ENCODE measurements around the gene ANO1. TPM values are rescaled to one million over a fixed set of nuclear protein-coding genes. Genes with fewer than 3 reads are reported as not detected.

The ANO1 gene
- total RNA-seq, 1 experiment from 2014 or later = 41.7 TPM

DNA sequence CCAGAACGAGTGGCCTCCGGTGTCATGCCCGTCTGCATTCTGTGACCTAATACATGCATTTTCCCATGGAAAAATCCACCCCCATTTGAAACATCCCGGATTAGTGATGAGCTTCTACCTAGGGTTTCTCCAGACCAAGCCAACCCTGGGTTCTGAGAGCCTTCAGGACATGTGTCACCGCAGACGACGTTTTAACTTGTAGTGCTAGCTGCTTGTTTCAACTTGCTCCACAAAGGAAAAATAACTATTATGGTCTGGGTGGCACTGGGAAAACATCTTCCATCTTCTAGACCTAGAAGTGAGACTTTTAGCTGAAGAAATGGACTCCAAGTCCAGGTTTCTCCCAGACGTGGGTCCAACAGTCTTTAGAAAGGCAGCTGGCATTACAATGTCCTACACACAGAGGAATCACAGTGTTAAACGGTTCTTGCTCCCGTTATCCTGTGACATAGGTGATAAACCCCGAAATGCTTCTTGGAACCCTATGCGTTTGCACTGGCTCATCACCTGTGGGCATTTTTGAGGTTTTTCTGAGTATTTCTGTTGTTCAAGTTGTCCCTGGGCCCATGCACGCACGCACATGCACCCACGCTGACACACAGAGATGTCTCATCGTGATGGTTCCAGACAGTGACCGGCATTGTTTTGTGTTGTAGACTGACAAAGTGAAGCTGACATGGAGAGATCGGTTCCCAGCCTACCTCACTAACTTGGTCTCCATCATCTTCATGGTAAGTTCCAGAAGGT is 78.3 kb downstream of the ANO1 start:
- H3K36me3 ChIP-seq (ENCODE audit: control insufficient read depth in 1 of 2, insufficient read depth in 2 of 2, low read length in 2 of 2) = peaks cover 0 to 11% of the 10 kb centered on the region in 2 experiments; a peak in 1 of 4 replicates
- TF ChIP-seq SIN3A (IDR thresholded peaks at IDR 0.05; ENCODE audit: low read depth) (no peak), CBX3 (IDR thresholded peaks at IDR 0.05; ENCODE audit: low read depth) (no peak), JUND (IDR thresholded peaks at IDR 0.05) (no peak), ELF1 (IDR thresholded peaks at IDR 0.05; ENCODE audit: borderline replicate concordance, low read depth) (no peak), ZFX (IDR thresholded peaks at IDR 0.05) (no peak)
- TF ChIP-seq, protein P1, sequence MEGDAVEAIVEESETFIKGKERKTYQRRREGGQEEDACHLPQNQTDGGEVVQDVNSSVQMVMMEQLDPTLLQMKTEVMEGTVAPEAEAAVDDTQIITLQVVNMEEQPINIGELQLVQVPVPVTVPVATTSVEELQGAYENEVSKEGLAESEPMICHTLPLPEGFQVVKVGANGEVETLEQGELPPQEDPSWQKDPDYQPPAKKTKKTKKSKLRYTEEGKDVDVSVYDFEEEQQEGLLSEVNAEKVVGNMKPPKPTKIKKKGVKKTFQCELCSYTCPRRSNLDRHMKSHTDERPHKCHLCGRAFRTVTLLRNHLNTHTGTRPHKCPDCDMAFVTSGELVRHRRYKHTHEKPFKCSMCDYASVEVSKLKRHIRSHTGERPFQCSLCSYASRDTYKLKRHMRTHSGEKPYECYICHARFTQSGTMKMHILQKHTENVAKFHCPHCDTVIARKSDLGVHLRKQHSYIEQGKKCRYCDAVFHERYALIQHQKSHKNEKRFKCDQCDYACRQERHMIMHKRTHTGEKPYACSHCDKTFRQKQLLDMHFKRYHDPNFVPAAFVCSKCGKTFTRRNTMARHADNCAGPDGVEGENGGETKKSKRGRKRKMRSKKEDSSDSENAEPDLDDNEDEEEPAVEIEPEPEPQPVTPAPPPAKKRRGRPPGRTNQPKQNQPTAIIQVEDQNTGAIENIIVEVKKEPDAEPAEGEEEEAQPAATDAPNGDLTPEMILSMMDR (IDR thresholded peaks at IDR 0.05 in 2 of 3, conservative IDR thresholded peaks at IDR 0.05 in 1 of 3; ENCODE audit: borderline replicate concordance in 1 of 3, insufficient read depth in 1 of 3, low read depth in 2 of 3, low read length in 2 of 3) = no peak
- POLR2A ChIA-PET = no interaction called here
- BruUV-seq (replicated peaks) = no TSS peak
- H3K27me3 ChIP-seq (ENCODE audit: insufficient read depth, low read length) = no peaks in the 10 kb centered on the region
- no peak overlapping the region for H2AFZ ChIP-seq (ENCODE audit: low read depth, low read length, poor library complexity, severe bottlenecking)
- RAD21 ChIA-PET (ENCODE audit: low non-redundant PET in 1 of 2, low total read pairs in 2 of 2, uncharacterized antibody in 2 of 2, unreplicated experiment in 2 of 2) = no interaction called here
- no peaks in the 10 kb centered on the region for H3K9me3 ChIP-seq (ENCODE audit: control insufficient read depth in 1 of 2, insufficient read depth in 1 of 2, low read depth in 1 of 2, low read length in 2 of 2)
- CTCF ChIA-PET = no interaction called here
- H3K4me3 ChIP-seq (replicated peaks in 1 of 2; ENCODE audit: low read depth in 1 of 2, low read length in 2 of 2) = no peak overlapping the region
- H3K4me2 ChIP-seq (ENCODE audit: low read length) = no peak overlapping the region
- ATAC-seq (no peak), DNase-seq (ENCODE audit: low read depth, low spot score) (no peak)
- no peak overlapping the region for H3K9ac ChIP-seq (ENCODE audit: low read length)
- no peaks in the 10 kb centered on the region for H3K9me2 ChIP-seq (ENCODE audit: insufficient read depth)
- peaks cover 32 to 33% of the 10 kb centered on the region in 2 experiments for H3K4me1 ChIP-seq (ENCODE audit: control insufficient read depth in 1 of 2, insufficient read depth in 2 of 2, low read length in 2 of 2)
- H3K27ac ChIP-seq (ENCODE audit: low read depth, low read length) = no peak overlapping the region
- no peaks in the 10 kb centered on the region for H3K79me2 ChIP-seq (ENCODE audit: insufficient read depth, low read length)
- H4K20me1 ChIP-seq (ENCODE audit: insufficient read depth) = no peaks in the 10 kb centered on the region
- intact Hi-C loops (cut with micrococcal nuclease) = no loop called here

DNA sequence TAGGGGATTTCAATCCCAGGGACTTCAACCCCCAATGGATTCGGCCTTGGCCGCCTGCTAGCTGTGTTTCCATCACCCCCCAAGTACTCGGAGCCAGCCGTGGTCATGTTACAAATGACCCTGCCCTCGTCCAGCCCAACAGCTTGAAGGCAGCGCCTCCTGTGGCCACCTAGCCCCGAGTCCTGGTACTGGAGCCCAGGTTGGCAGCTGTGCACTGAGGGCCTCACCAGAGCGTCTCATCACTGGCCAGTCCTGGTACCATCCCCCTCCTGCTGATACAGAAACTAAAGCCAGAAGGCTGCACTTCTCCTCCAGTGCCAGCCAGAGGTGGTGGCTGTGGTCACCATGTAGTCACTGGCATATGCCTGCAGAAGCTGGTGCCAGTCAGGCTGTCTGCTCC is 80.1 kb downstream of the ANO1 start:
- DNase-seq (ENCODE audit: low read depth, low spot score) (peak; percentile 13), ATAC-seq (peak; percentile 60)
- CTCF ChIA-PET = interaction anchor here (1.1 kb wide), 1 partner anchor 212 kb away, joined by 3 read pairs; no protein-coding TSS in a partner anchor
- Histone ChIP-seq H3K9ac (ENCODE audit: low read length) (no peak overlapping the region), H3K36me3 (ENCODE audit: control insufficient read depth in 1 of 2, insufficient read depth in 2 of 2, low read length in 2 of 2) (peaks cover 0 to 18% of the 10 kb centered on the region in 2 experiments; a peak in 1 of 4 replicates), H3K4me3 (replicated peaks in 1 of 2; ENCODE audit: low read depth in 1 of 2, low read length in 2 of 2) (no peak overlapping the region), H3K9me2 (ENCODE audit: insufficient read depth) (no peaks in the 10 kb centered on the region), H3K4me2 (ENCODE audit: low read length) (peak overlapping the region; percentile 63; the same call in 1 of the 2 replicates), H3K27ac (ENCODE audit: low read depth, low read length) (peak overlapping the region; percentile 70; the same call in 1 of the 2 replicates), H3K79me2 (ENCODE audit: insufficient read depth, low read length) (no peaks in the 10 kb centered on the region), H3K4me1 (ENCODE audit: control insufficient read depth in 1 of 2, insufficient read depth in 2 of 2, low read length in 2 of 2) (peaks cover 32 to 33% of the 10 kb centered on the region in 2 experiments), H3K27me3 (ENCODE audit: insufficient read depth, low read length) (no peaks in the 10 kb centered on the region), H2AFZ (ENCODE audit: low read depth, low read length, poor library complexity, severe bottlenecking) (no peak overlapping the region), H3K9me3 (ENCODE audit: control insufficient read depth in 1 of 2, insufficient read depth in 1 of 2, low read depth in 1 of 2, low read length in 2 of 2) (no peaks in the 10 kb centered on the region), H4K20me1 (ENCODE audit: insufficient read depth) (no peaks in the 10 kb centered on the region)
- RAD21 ChIA-PET (ENCODE audit: low non-redundant PET in 1 of 2, low total read pairs in 2 of 2, uncharacterized antibody in 2 of 2, unreplicated experiment in 2 of 2) = no interaction called here
- intact Hi-C loops (cut with micrococcal nuclease) = no loop called here
- POLR2A ChIA-PET = interaction anchor here (1.0 kb wide), 1 partner anchor 78 kb away, joined by 3 read pairs; no protein-coding TSS in a partner anchor
- BruUV-seq (replicated peaks) = no TSS peak
- TF ChIP-seq FOSL1 (IDR thresholded peaks at IDR 0.05; ENCODE audit: low read depth) (no peak), SIN3A (IDR thresholded peaks at IDR 0.05; ENCODE audit: low read depth) (no peak), POLR2AphosphoS5 (IDR thresholded peaks at IDR 0.05; ENCODE audit: low read depth, low read length) (no peak), CEBPB (IDR thresholded peaks at IDR 0.05; ENCODE audit: low read depth) (no peak), ZNF274 (IDR thresholded peaks at IDR 0.05; ENCODE audit: low read depth, low read length) (no peak), JUND (IDR thresholded peaks at IDR 0.05) (no peak), EZH2 (IDR thresholded peaks at IDR 0.05) (no peak), RAD21 (IDR thresholded peaks at IDR 0.05; ENCODE audit: low read depth) (peak; percentile 66), POLR2A (IDR thresholded peaks at IDR 0.05; ENCODE audit: borderline replicate concordance, extremely low read depth, insufficient read depth, insufficient read length) (no peak)
- TF ChIP-seq, protein P1 (IDR thresholded peaks at IDR 0.05 in 2 of 3, conservative IDR thresholded peaks at IDR 0.05 in 1 of 3; ENCODE audit: borderline replicate concordance in 1 of 3, insufficient read depth in 1 of 3, low read depth in 2 of 3, low read length in 2 of 3) = peak; percentile 39 to 65 (median 64); a peak in 5 of 6 replicates

Data from HCT116 (cell line).